Uterus (tissue), 2 donors: Measurements from ENCODE around the gene SSBP2.

Experiments used
- POLR2A ChIP-seq, 2 donors: fragments of 450-650 bp; IDR thresholded peaks; one replicate each; pipeline ENCODE4 v1.6.1; 2016; ENCODE audit warnings: antibody characterized with exemption in 2 of 2, mild to moderate bottlenecking in 1 of 2, moderate library complexity in 1 of 2
- TF ChIP-seq, protein P1 (sequence below), 4 experiments: fragments of 200-600 bp in 2 of 4; fragments of 450-650 bp in 2 of 4; sonication (generic) in 2 of 4; IDR thresholded peaks; one replicate each; pipeline ENCODE4 v1.5.1; 2016 to 2019; ENCODE audit warnings: antibody characterized with exemption in 4 of 4, mild to moderate bottlenecking in 2 of 4, moderate library complexity in 1 of 4

DNA sequence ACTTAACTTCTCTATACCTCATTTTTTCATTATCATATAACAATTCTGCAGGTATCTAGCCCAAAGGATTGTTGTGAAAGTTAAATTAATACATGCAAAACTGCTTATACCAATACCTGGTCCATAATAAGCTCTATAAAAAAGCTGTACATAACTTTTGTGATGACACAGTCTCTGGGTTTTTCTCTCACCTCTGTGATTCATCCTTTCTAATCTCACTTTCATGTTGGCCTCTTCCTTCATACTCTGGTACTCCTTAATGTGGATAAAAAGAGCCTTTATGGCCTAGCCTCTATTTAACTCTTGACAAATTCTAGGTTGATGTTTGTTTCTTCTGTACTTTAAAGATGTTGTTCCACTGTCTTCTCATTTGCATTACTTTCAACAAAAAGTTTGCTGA is 194.1 kb downstream of the SSBP2 start:
- TF ChIP-seq, protein P1, sequence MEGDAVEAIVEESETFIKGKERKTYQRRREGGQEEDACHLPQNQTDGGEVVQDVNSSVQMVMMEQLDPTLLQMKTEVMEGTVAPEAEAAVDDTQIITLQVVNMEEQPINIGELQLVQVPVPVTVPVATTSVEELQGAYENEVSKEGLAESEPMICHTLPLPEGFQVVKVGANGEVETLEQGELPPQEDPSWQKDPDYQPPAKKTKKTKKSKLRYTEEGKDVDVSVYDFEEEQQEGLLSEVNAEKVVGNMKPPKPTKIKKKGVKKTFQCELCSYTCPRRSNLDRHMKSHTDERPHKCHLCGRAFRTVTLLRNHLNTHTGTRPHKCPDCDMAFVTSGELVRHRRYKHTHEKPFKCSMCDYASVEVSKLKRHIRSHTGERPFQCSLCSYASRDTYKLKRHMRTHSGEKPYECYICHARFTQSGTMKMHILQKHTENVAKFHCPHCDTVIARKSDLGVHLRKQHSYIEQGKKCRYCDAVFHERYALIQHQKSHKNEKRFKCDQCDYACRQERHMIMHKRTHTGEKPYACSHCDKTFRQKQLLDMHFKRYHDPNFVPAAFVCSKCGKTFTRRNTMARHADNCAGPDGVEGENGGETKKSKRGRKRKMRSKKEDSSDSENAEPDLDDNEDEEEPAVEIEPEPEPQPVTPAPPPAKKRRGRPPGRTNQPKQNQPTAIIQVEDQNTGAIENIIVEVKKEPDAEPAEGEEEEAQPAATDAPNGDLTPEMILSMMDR (IDR thresholded peaks at IDR 0.05) = no peak
- TF ChIP-seq POLR2A (IDR thresholded peaks at IDR 0.05) = no peak
